Keratinocyte (primary cell): ENCODE measurements around the gene CLSTN3. TPM values are rescaled to one million over a fixed set of nuclear protein-coding genes. Genes with fewer than 3 reads are reported as not detected.

Experiments used
- DNase-seq: peaks from one replicate; pipeline ENCODE4 v3.0.0-alpha.2; 2011; ENCODE audit warnings: low read depth, missing footprints, low spot score
- FAIRE-seq: peaks from 2 replicates; lab custom pipeline; 2011; peaks lifted over from hg19 to GRCh38; lab: Jason Lieb, UNC
- H2AFZ ChIP-seq: 2 replicates; pipeline ENCODE4 v1.6.0; 2012; ENCODE audit warnings: low read length, control low read depth, inconsistent platforms; ENCODE audit not compliant: control insufficient read depth
- H3K27ac ChIP-seq: 2 replicates; pipeline ENCODE4 v1.5.1; 2011; ENCODE audit warnings: low read length; ENCODE audit not compliant: control insufficient read depth, insufficient read depth
- H3K27me3 ChIP-seq: 3 replicates; pipeline ENCODE4 v1.6.0; 2011; ENCODE audit warnings: low read length; ENCODE audit not compliant: control insufficient read depth, insufficient read depth; ENCODE audit errors: extremely low read depth
- H3K36me3 ChIP-seq, 2 experiments: 2 replicates in 1 of 2; 3 replicates in 1 of 2; pipeline ENCODE4 v1.5.1; 2011; ENCODE audit warnings: low read length in 2 of 2, mild to moderate bottlenecking in 1 of 2; ENCODE audit not compliant: control insufficient read depth in 2 of 2, insufficient read depth in 2 of 2; ENCODE audit errors: extremely low read depth in 1 of 2
- H3K4me1 ChIP-seq: 3 replicates; pipeline ENCODE4 v1.5.1; 2011; ENCODE audit warnings: low read length; ENCODE audit not compliant: control insufficient read depth, insufficient read depth; ENCODE audit errors: extremely low read depth
- H3K4me2 ChIP-seq: 3 replicates; pipeline ENCODE4 v1.6.0; 2011; ENCODE audit warnings: low read depth, low read length; ENCODE audit not compliant: control insufficient read depth, insufficient read depth; ENCODE audit errors: extremely low read depth
- H3K4me3 ChIP-seq, 3 experiments: fragments of 200-600 bp in 1 of 3; sonication (generic) in 1 of 3; 2 replicates in 2 of 3; 3 replicates in 1 of 3; pipeline ENCODE4 v1.5.1; 2011 to 2016; ENCODE audit warnings: low read length in 3 of 3, mild to moderate bottlenecking in 3 of 3, control low read depth in 2 of 3, inconsistent platforms in 1 of 3, low read depth in 1 of 3, mixed read lengths in 1 of 3, mixed run types in 1 of 3, moderate library complexity in 1 of 3; ENCODE audit not compliant: control insufficient read depth in 2 of 3, insufficient read depth in 2 of 3; ENCODE audit errors: extremely low read depth in 1 of 3
- H3K79me2 ChIP-seq: 2 replicates; pipeline ENCODE4 v1.6.0; 2012; ENCODE audit warnings: low read length; ENCODE audit not compliant: control insufficient read depth, insufficient read depth
- H3K9ac ChIP-seq: 3 replicates; pipeline ENCODE4 v1.6.0; 2011; ENCODE audit warnings: low read length; ENCODE audit not compliant: control insufficient read depth, insufficient read depth; ENCODE audit errors: extremely low read depth
- H3K9me1 ChIP-seq: 3 replicates; pipeline ENCODE4 v1.6.0; 2011; ENCODE audit warnings: low read length; ENCODE audit not compliant: control insufficient read depth, insufficient read depth; ENCODE audit errors: extremely low read depth
- H3K9me3 ChIP-seq: 2 replicates; pipeline ENCODE4 v1.5.1; 2012; ENCODE audit warnings: low read depth, low read length; ENCODE audit not compliant: control insufficient read depth
- H4K20me1 ChIP-seq: 3 replicates; pipeline ENCODE4 v1.6.0; 2011; ENCODE audit warnings: low read length; ENCODE audit not compliant: control insufficient read depth, insufficient read depth; ENCODE audit errors: extremely low read depth
- CTCF ChIP-seq, 3 experiments: IDR thresholded peaks in 1 of 3; conservative IDR thresholded peaks in 1 of 3; optimal IDR thresholded peaks in 1 of 3; 2 replicates in 2 of 3; 3 replicates in 1 of 3; pipeline versions ENCODE3 to v1.5.1; 2011; ENCODE audit warnings: low read length in 3 of 3, mild to moderate bottlenecking in 3 of 3, moderate library complexity in 2 of 3, control low read depth in 1 of 3, inconsistent platforms in 1 of 3; ENCODE audit not compliant: insufficient read depth in 2 of 3; ENCODE audit errors: extremely low read depth in 1 of 3
- EZH2 ChIP-seq: IDR thresholded peaks from one replicate; pipeline ENCODE4 v1.6.1; 2012; ENCODE audit warnings: inconsistent platforms, mild to moderate bottlenecking, low read length, moderate library complexity
- dilution Hi-C: fragments of 300-500 bp; cut with MboI; formaldehyde crosslinking; loops from one replicate; pipeline ENCODE4 v1.7.0; 2020; ENCODE audit warnings: low sequenced_read_pairs; ENCODE audit not compliant: extremely low pct_ligation_motif_present
- polyA plus RNA-seq, 5 experiments: library from polyadenylated mRNA; depleted of rRNA in 3 of 5; stranded (reverse) in 3 of 5; stranded (forward) in 1 of 5; unstranded in 1 of 5; fragments of >200 nt; gene quantifications; 1 replicate in 1 of 5; 2 replicates in 3 of 5; 3 replicates in 1 of 5; pipeline versions ENCODE4 v1.2.1 to v1.2.3, GENCODE V29; 2011 to 2012; ENCODE audit warnings: missing spikeins in 2 of 5, low read depth in 1 of 5, low replicate concordance in 1 of 5

The CLSTN3 gene
- polyA plus RNA-seq, 1 donor (not counting 4 experiments of a cell fraction or from before 2014, with no cell fraction given): 12.8 TPM

GRCh38 chr12:7152818-7153217 lies 22.6 kb downstream of the CLSTN3 start:
- Histone ChIP-seq H4K20me1 (no peaks in the 10 kb centered on the region), H3K9me1 (no peaks in the 10 kb centered on the region), H3K27ac (no peak overlapping the region), H3K9ac (no peak overlapping the region), H3K27me3 (no peaks in the 10 kb centered on the region), H3K79me2 (no peaks in the 10 kb centered on the region), H3K36me3 (peaks cover 16 to 28% of the 10 kb centered on the region in 2 experiments), H2AFZ (no peak overlapping the region), H3K4me3 (no peak overlapping the region), H3K4me1 (peaks cover 16% of the 10 kb centered on the region), H3K9me3 (no peaks in the 10 kb centered on the region), H3K4me2 (no peak overlapping the region)
- no peak for FAIRE-seq
- dilution Hi-C loops: no loop called here
- TF ChIP-seq EZH2: no peak
- TF ChIP-seq CTCF (optimal IDR thresholded peaks at IDR 0.05 in 1 of 3, IDR thresholded peaks at IDR 0.05 in 1 of 3, conservative IDR thresholded peaks at IDR 0.05 in 1 of 3; ENCODE audit: extremely low read depth in 1 of 3, insufficient read depth in 2 of 3, low read length in 3 of 3): no peak
- DNase-seq: no peak

- Histone ChIP-seq H3K9ac (no peak overlapping the region), H3K27me3 (no peaks in the 10 kb centered on the region), H4K20me1 (no peaks in the 10 kb centered on the region), H3K36me3 (peaks cover 9 to 23% of the 10 kb centered on the region in 2 experiments), H2AFZ (no peak overlapping the region), H3K9me1 (no peaks in the 10 kb centered on the region), H3K27ac (no peak overlapping the region), H3K4me2 (no peak overlapping the region), H3K4me1 (peaks cover 16% of the 10 kb centered on the region), H3K4me3 (no peak overlapping the region), H3K9me3 (no peaks in the 10 kb centered on the region), H3K79me2 (no peaks in the 10 kb centered on the region)
- TF ChIP-seq EZH2 (no peak), CTCF (optimal IDR thresholded peaks at IDR 0.05 in 1 of 3, IDR thresholded peaks at IDR 0.05 in 1 of 3, conservative IDR thresholded peaks at IDR 0.05 in 1 of 3; ENCODE audit: extremely low read depth in 1 of 3, insufficient read depth in 2 of 3, low read length in 3 of 3) (no peak)
- no peak for DNase-seq
- dilution Hi-C loops: no loop called here
- FAIRE-seq: peak; percentile 9
Measured at GRCh38 chr12:7154042-7154441, 23.9 kb downstream of the CLSTN3 start.
